Putamen (tissue), 1 donor: ENCODE data around the gene CMTM5.

Source experiments
- DNase-seq: peaks from one replicate; pipeline ENCODE4 v3.0.0-alpha.2; 2016; ENCODE audit warnings: low spot score

CMTM5 gene

GRCh38 chr14:23358042-23358441, 18.8 kb upstream of the CMTM5 start:
- no peak for DNase-seq

- no peak for DNase-seq
Measured at GRCh38 chr14:23358553-23359166, 18.2 kb upstream of the CMTM5 start.

GRCh38 chr14:23359167-23359626, 17.6 kb upstream of the CMTM5 start:
- no peak for DNase-seq

GRCh38 chr14:23359722-23360447, 17.0 kb upstream of the CMTM5 start:
- DNase-seq: no peak

GRCh38 chr14:23360496-23360895, 16.4 kb upstream of the CMTM5 start:
- peak; percentile 80 for DNase-seq

- DNase-seq: peak; percentile 73
Measured at GRCh38 chr14:23361320-23361719, 15.5 kb upstream of the CMTM5 start.

GRCh38 chr14:23361763-23362162, 15.1 kb upstream of the CMTM5 start:
- DNase-seq: no peak

GRCh38 chr14:23362200-23362599, 14.6 kb upstream of the CMTM5 start:
- DNase-seq: peak; percentile 18

- DNase-seq: peak; percentile 87
Measured at GRCh38 chr14:23364164-23365035, 12.4 kb upstream of the CMTM5 start.

- peak; percentile 68 for DNase-seq
Measured at GRCh38 chr14:23365036-23365731, 11.7 kb upstream of the CMTM5 start, which contains the start of gene EFS. EFS (minus strand) TSS chr14:23365172; CDS start chr14:23365025, 147 bp downstream.

GRCh38 chr14:23365732-23366425, 11.0 kb upstream of the CMTM5 start:
- peak; percentile 85 for DNase-seq

GRCh38 chr14:23366426-23366921, 10.4 kb upstream of the CMTM5 start:
- DNase-seq: peak; percentile 83

GRCh38 chr14:23370221-23370620, 6.6 kb upstream of the CMTM5 start:
- no peak for DNase-seq

- no peak for DNase-seq
Measured at GRCh38 chr14:23371865-23372264, 5.0 kb upstream of the CMTM5 start.

GRCh38 chr14:23372509-23372908, 4.3 kb upstream of the CMTM5 start, which contains the start of gene IL25:
IL25 (plus strand) TSS chr14:23372809.
- no peak for DNase-seq

GRCh38 chr14:23373041-23373440, 3.8 kb upstream of the CMTM5 start:
- no peak for DNase-seq

- DNase-seq: no peak
Measured at GRCh38 chr14:23375527-23376251, 1.2 kb upstream of the CMTM5 start.

GRCh38 chr14:23377198-23377550, 328 bp downstream of the CMTM5 start:
- DNase-seq: peak; percentile 25

GRCh38 chr14:23377573-23378563, 1.0 kb downstream of the CMTM5 start:
- DNase-seq: no peak
